ENCODE data around the gene TIMMDC1. TPM values are rescaled to one million over a fixed set of nuclear protein-coding genes. Genes with fewer than 3 reads are reported as not detected.

The TIMMDC1 gene
- total and polyA plus RNA-seq, 9 of the 15 experiments (the other 6 are each of a cell fraction or from before 2014, with no cell fraction given): 62.1 to 226 (median 86.6) TPM

GRCh38 chr3:119490153-119490552 is 8.2 kb upstream of the TIMMDC1 start (continued):
- no peak for TF ChIP-seq MGA (IDR thresholded peaks at IDR 0.05)
- TF ChIP-seq GTF2F1 (IDR thresholded peaks at IDR 0.05; ENCODE audit: low read depth, low read length): no peak
